OCI-LY7 (cell line): Measurements from ENCODE around the gene CDC34.

Experiments used
- CTCF ChIP-seq: fragments of 200-600 bp; sonication (generic); conservative IDR thresholded peaks from 2 replicates; pipeline ENCODE4 v1.5.1; 2014; ENCODE audit warnings: mild to moderate bottlenecking, antibody characterized with exemption, low read length, moderate library complexity, mixed read lengths
- EZH2phosphoT487 ChIP-seq: fragments of 200-600 bp; sonication (generic); IDR thresholded peaks from 2 replicates; pipeline ENCODE4 v1.6.1; 2018; ENCODE audit warnings: low read depth, borderline replicate concordance, mild to moderate bottlenecking, mixed run types, antibody characterized with exemption, low read length, moderate library complexity, mixed read lengths

DNA sequence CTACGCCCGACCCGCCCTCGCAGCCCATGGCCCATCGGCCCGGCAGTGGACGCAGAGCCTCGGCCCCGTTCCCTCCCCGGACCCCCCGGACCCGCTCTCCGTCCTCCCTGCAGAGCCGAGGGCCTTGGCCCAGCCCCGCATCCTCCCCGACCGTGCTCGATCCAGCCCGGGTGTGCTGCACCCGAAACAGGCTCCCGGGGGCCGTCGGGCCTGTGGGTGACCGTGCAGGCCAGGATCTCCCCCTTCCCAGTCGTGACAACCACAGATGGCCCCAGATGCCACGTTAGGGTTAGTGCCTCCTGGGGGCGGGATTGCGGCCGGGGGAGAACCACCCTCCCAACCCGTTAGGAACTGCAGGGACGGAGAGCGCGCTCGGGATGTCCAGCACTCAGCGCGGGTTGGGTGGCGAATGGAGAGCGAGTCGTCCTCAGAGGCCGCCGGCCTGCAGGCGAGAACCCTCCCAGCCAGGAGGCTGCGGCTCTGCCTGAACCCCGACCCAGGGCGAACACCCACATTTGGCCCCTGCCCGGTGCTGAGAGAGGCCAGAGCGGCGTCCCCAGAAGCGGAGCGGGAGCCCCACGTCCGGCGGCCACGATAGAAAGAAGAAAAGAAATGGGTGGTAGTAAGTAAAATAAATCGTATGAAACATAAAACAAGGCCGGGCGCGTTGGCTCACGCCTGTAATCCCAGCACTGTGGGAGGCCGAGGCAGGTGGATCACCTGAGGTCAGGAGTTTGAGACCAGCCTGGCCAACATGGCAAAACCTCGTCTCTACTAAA lies 42.0 kb upstream of the CDC34 start:
- TF ChIP-seq CTCF (no peak), EZH2phosphoT487 (no peak)
